CD14-positive monocyte (primary cell): ENCODE measurements around the gene HOXC9. TPM values are rescaled to one million over a fixed set of nuclear protein-coding genes. Genes with fewer than 3 reads are reported as not detected.
A peak's percentile ranks its signal among the peaks of the same experiment; 100 is the strongest.

ENCODE experiments used
- DNase-seq, 3 donors: peaks; one replicate each; pipeline ENCODE4 v3.0.0-alpha.2; 2011 to 2022
- H2AFZ ChIP-seq: 2 replicates; pipeline ENCODE4 v1.6.0; 2012; ENCODE audit warnings: mild to moderate bottlenecking, low read depth, low read length, inconsistent platforms; ENCODE audit not compliant: insufficient read depth, poor library complexity, severe bottlenecking
- H3K27ac ChIP-seq, 2 donors: 1 replicate in 1 of 2; 2 replicates in 1 of 2; pipeline ENCODE4 v1.5.1; 2012 to 2013; ENCODE audit warnings: low read length in 2 of 2, control low read depth in 1 of 2, inconsistent platforms in 1 of 2, low read depth in 1 of 2, mild to moderate bottlenecking in 1 of 2
- H3K27me3 ChIP-seq, 2 donors: one replicate each; pipeline versions ENCODE4 v1.6.0 to v1.6.1; 2011 to 2013; ENCODE audit warnings: low read length in 2 of 2; ENCODE audit not compliant: control insufficient read depth in 2 of 2, insufficient read depth in 2 of 2
- H3K36me3 ChIP-seq, 2 donors: replicated peaks in 1 of 2; 1 replicate in 1 of 2; 2 replicates in 1 of 2; pipeline versions ENCODE4 v1.5.1 to v1.6.1; 2012 to 2013; ENCODE audit warnings: low read length in 2 of 2, control low read depth in 1 of 2, inconsistent platforms in 1 of 2, mild to moderate bottlenecking in 1 of 2; ENCODE audit not compliant: insufficient read depth in 2 of 2, control insufficient read depth in 1 of 2
- H3K4me1 ChIP-seq, 2 donors: 1 replicate in 1 of 2; 2 replicates in 1 of 2; pipeline versions ENCODE4 v1.5.1 to v1.6.1; 2012 to 2013; ENCODE audit warnings: low read length in 2 of 2, control low read depth in 1 of 2, inconsistent platforms in 1 of 2, mild to moderate bottlenecking in 1 of 2, moderate library complexity in 1 of 2; ENCODE audit not compliant: insufficient read depth in 2 of 2, control insufficient read depth in 1 of 2
- H3K4me2 ChIP-seq: replicated peaks from 2 replicates; pipeline ENCODE3; 2012; ENCODE audit warnings: low read length, moderate library complexity, mild to moderate bottlenecking; ENCODE audit not compliant: poor library complexity, severe bottlenecking; ENCODE audit errors: extremely low read depth
- H3K4me3 ChIP-seq, 3 experiments: fragments of 200-600 bp in 1 of 3; sonication (generic) in 1 of 3; replicated peaks in 1 of 3; 1 replicate in 2 of 3; 2 replicates in 1 of 3; pipeline ENCODE4 v1.5.1; 2011 to 2013; ENCODE audit warnings: low read length in 3 of 3, mild to moderate bottlenecking in 3 of 3, control low read depth in 2 of 3, low read depth in 2 of 3, inconsistent platforms in 1 of 3, moderate library complexity in 1 of 3
- H3K79me2 ChIP-seq: 2 replicates; pipeline ENCODE4 v1.6.0; 2012; ENCODE audit warnings: mild to moderate bottlenecking, control low read depth, inconsistent platforms, low read length, moderate library complexity; ENCODE audit not compliant: insufficient read depth
- H3K9ac ChIP-seq: 2 replicates; pipeline ENCODE4 v1.6.0; 2017; ENCODE audit warnings: low read length, mild to moderate bottlenecking; ENCODE audit not compliant: insufficient read depth, poor library complexity, severe bottlenecking
- H3K9me3 ChIP-seq, 2 donors: replicated peaks in 1 of 2; 1 replicate in 1 of 2; 2 replicates in 1 of 2; pipeline versions ENCODE4 v1.5.1 to v1.6.1; 2012 to 2013; ENCODE audit warnings: low read length in 2 of 2, control low read depth in 1 of 2; ENCODE audit not compliant: control insufficient read depth in 1 of 2, insufficient read depth in 1 of 2
- H4K20me1 ChIP-seq: 2 replicates; pipeline ENCODE4 v1.6.0; 2012; ENCODE audit warnings: mild to moderate bottlenecking, low read length, control low read depth, moderate library complexity; ENCODE audit not compliant: insufficient read depth
- H3K27ac Mint-ChIP-seq, 7 donors: one replicate each; pipeline ENCODE4 v1.8.0; 2020; ENCODE audit warnings: mild to moderate bottlenecking in 7 of 7, mixed read lengths in 7 of 7, moderate library complexity in 6 of 7, inconsistent platforms in 2 of 7
- H3K27me3 Mint-ChIP-seq, 3 donors: one replicate each; pipeline ENCODE4 v1.8.0; 2021 to 2022; ENCODE audit warnings: low read depth in 3 of 3, mild to moderate bottlenecking in 3 of 3, mixed read lengths in 3 of 3, moderate library complexity in 3 of 3, inconsistent platforms in 1 of 3
- H3K36me3 Mint-ChIP-seq, 2 donors: one replicate each; pipeline ENCODE4 v1.8.0; 2020; ENCODE audit warnings: mixed read lengths in 2 of 2, inconsistent platforms in 1 of 2, mild to moderate bottlenecking in 1 of 2
- H3K4me1 Mint-ChIP-seq: one replicate; pipeline ENCODE4 v1.8.0; 2020; ENCODE audit warnings: mild to moderate bottlenecking, mixed read lengths
- H3K4me3 Mint-ChIP-seq, 2 donors: one replicate each; pipeline ENCODE4 v1.8.0; 2020; ENCODE audit warnings: mild to moderate bottlenecking in 2 of 2, mixed read lengths in 2 of 2, moderate library complexity in 1 of 2
- H3K9me3 Mint-ChIP-seq, 7 donors: one replicate each; pipeline ENCODE4 v1.8.0; 2020 to 2022; ENCODE audit warnings: mixed read lengths in 7 of 7, mild to moderate bottlenecking in 6 of 7, moderate library complexity in 6 of 7, inconsistent platforms in 2 of 7
- CTCF ChIP-seq: fragments of 200-600 bp; IDR thresholded peaks from one replicate; pipeline ENCODE4 v1.8.0; 2022; ENCODE audit warnings: antibody characterized with exemption, mild to moderate bottlenecking
- WGBS: methylation state at CpG from one replicate; pipeline ENCODE4 v1.1.5; 2013; ENCODE audit warnings: missing lambda C conversion rate; ENCODE audit not compliant: insufficient coverage; 5-methylcytosine and 5-hydroxymethylcytosine counted together
- intact Hi-C, 2 donors: fragments of 100-400 bp; cut with micrococcal nuclease; formaldehyde crosslinking; loops; one replicate each; pipeline versions ENCODE4 v1.15.0 to v1.15.1; 2023
- polyA plus RNA-seq, 3 donors: library from polyadenylated mRNA; depleted of rRNA in 1 of 3; unstranded in 2 of 3; stranded (reverse) in 1 of 3; fragments of 300-500 nt in 2 of 3; fragments of >200 nt in 1 of 3; fragmentation: Illumina TruSeq in 2 of 3; gene quantifications; 1 replicate in 2 of 3; 2 replicates in 1 of 3; pipeline ENCODE4 v1.2.3, GENCODE V29; 2012 to 2021

The HOXC9 gene
- polyA plus RNA-seq, 3 donors: not detected

- Histone ChIP-seq H3K4me2 (no peak overlapping the region), H3K4me3 (no peak overlapping the region), H3K36me3 (no peaks in the 10 kb centered on the region), H3K27ac (no peak overlapping the region), H4K20me1 (no peaks in the 10 kb centered on the region), H3K27me3 (peaks cover 84 to 98% of the 10 kb centered on the region in 2 donors), H2AFZ (no peak overlapping the region), H3K4me1 (no peaks in the 10 kb centered on the region), H3K9ac (no peak overlapping the region), H3K9me3 (peaks cover 0 to 41% of the 10 kb centered on the region in 2 donors), H3K79me2 (no peaks in the 10 kb centered on the region)
- intact Hi-C loops: no loop called here
- no peak for DNase-seq
- Mint-ChIP-seq H3K4me3 (peak overlapping the region in 1 of 2 donors; percentile 71), H3K27me3 (peaks cover 95 to 98% (median 96%) of the 10 kb centered on the region in 3 donors), H3K4me1 (no peaks in the 10 kb centered on the region), H3K9me3 (peaks cover 0 to 24% (median 5%) of the 10 kb centered on the region in 7 donors), H3K36me3 (peaks cover 0 to under 1% of the 10 kb centered on the region in 2 donors), H3K27ac (no peak overlapping the region)
- 62% methylated on average over 2 of the region's 4 CpGs for WGBS
- TF ChIP-seq CTCF: no peak
Observed at GRCh38 chr12:54040148-54040494, 40.2 kb downstream of the HOXC9 start.

GRCh38 chr12:54040648-54041047, 40.7 kb downstream of the HOXC9 start:
- DNase-seq: no peak
- Mint-ChIP-seq H3K27ac (no peak overlapping the region), H3K27me3 (peaks cover 95 to 98% (median 95%) of the 10 kb centered on the region in 3 donors), H3K4me3 (peak overlapping the region in 1 of 2 donors; percentile 71), H3K36me3 (no peaks in the 10 kb centered on the region), H3K9me3 (peaks cover 0 to 22% (median 5%) of the 10 kb centered on the region in 7 donors), H3K4me1 (no peaks in the 10 kb centered on the region)
- H3K79me2 ChIP-seq: no peaks in the 10 kb centered on the region
- no peaks in the 10 kb centered on the region for H3K4me1 ChIP-seq
- H2AFZ ChIP-seq: no peak overlapping the region
- no peak overlapping the region for H3K4me3 ChIP-seq
- no peaks in the 10 kb centered on the region for H4K20me1 ChIP-seq
- H3K36me3 ChIP-seq: no peaks in the 10 kb centered on the region
- peaks cover 84 to 98% of the 10 kb centered on the region in 2 donors for H3K27me3 ChIP-seq
- intact Hi-C loops: no loop called here
- no peak overlapping the region for H3K27ac ChIP-seq
- no CpG with 5 or more reads among the region's 3 CpGs for WGBS
- peaks cover 0 to 36% of the 10 kb centered on the region in 2 donors for H3K9me3 ChIP-seq
- H3K4me2 ChIP-seq: no peak overlapping the region
- TF ChIP-seq CTCF: no peak
- no peak overlapping the region for H3K9ac ChIP-seq
